BJ (cell line): ENCODE measurements around the gene HP1BP3. TPM values are rescaled to one million over a fixed set of nuclear protein-coding genes. Genes with fewer than 3 reads are reported as not detected.

Experiments used
- CTCF ChIA-PET: fragments of 350-600 bp; formaldehyde crosslinking; extraction: SDS; loops from one replicate; lab custom pipeline; 2021; ENCODE audit warnings: antibody characterized with exemption, inconsistent platforms; lab: Yijun Ruan, JAX
- POLR2A ChIA-PET: fragments of 300-600 bp; sonication (Branson Sonifier 250); formaldehyde crosslinking; extraction: SDS; loops from one replicate; lab custom pipeline; 2021; ENCODE audit warnings: antibody characterized with exemption; lab: Charles Lee
- DNase-seq: peaks from one replicate; pipeline ENCODE4 v3.0.0-alpha.2; 2011; ENCODE audit warnings: low read depth
- H3K27me3 ChIP-seq: 2 replicates; pipeline ENCODE4 v1.6.0; 2011; ENCODE audit warnings: low read length; ENCODE audit not compliant: control insufficient read depth, insufficient read depth
- H3K36me3 ChIP-seq: 2 replicates; pipeline ENCODE4 v1.5.1; 2011; ENCODE audit warnings: low read length; ENCODE audit not compliant: control insufficient read depth, insufficient read depth
- H3K4me3 ChIP-seq: 2 replicates; pipeline ENCODE4 v1.5.1; 2011; ENCODE audit warnings: low read depth, mild to moderate bottlenecking, control low read depth, low read length
- CTCF ChIP-seq: IDR thresholded peaks from 2 replicates; pipeline ENCODE4 v1.5.1; 2011; ENCODE audit warnings: low read depth, mild to moderate bottlenecking, control low read depth, inconsistent platforms, low read length, moderate library complexity; ENCODE audit not compliant: insufficient read depth
- polyA plus RNA-seq: library from polyadenylated mRNA; depleted of rRNA; stranded (reverse); fragments of >200 nt; gene quantifications from 2 replicates; pipeline ENCODE4 v1.2.3, GENCODE V29; 2011

Gene HP1BP3
- polyA plus RNA-seq, 1 experiment: 118 TPM

GRCh38 chr1:20731057-20731991 lies 55.8 kb downstream of the HP1BP3 start:
- CTCF ChIA-PET: interaction anchor here (0.9 to 2.8 kb wide), 5 partner anchors 29 to 464 kb away, joined by 3 to 11 read pairs (median 4); no protein-coding TSS in a partner anchor
- POLR2A ChIA-PET: no interaction called here
- TF ChIP-seq CTCF: no peak
- H3K4me3 ChIP-seq: peak overlapping the region; percentile 58
- no peaks in the 10 kb centered on the region for H3K27me3 ChIP-seq
- no peak for DNase-seq
- no peaks in the 10 kb centered on the region for H3K36me3 ChIP-seq

GRCh38 chr1:20730690-20731056 lies 56.4 kb downstream of the HP1BP3 start:
- no peak for DNase-seq
- Histone ChIP-seq H3K27me3 (no peaks in the 10 kb centered on the region), H3K4me3 (no peak overlapping the region), H3K36me3 (no peaks in the 10 kb centered on the region)
- ChIA-PET CTCF (interaction anchor here (0.9 to 2.8 kb wide), 3 partner anchors 29 to 462 kb away, joined by 3 to 11 read pairs (median 4); no protein-coding TSS in a partner anchor), POLR2A (no interaction called here)
- TF ChIP-seq CTCF: no peak

GRCh38 chr1:20729990-20730689 lies 57.0 kb downstream of the HP1BP3 start:
- Histone ChIP-seq H3K4me3 (no peak overlapping the region), H3K36me3 (no peaks in the 10 kb centered on the region), H3K27me3 (no peaks in the 10 kb centered on the region)
- ChIA-PET CTCF (interaction anchor here (0.9 to 2.8 kb wide), 3 partner anchors 28 to 463 kb away, joined by 3 to 11 read pairs (median 4); no protein-coding TSS in a partner anchor), POLR2A (no interaction called here)
- no peak for TF ChIP-seq CTCF
- no peak for DNase-seq

GRCh38 chr1:20729155-20729931 lies 57.8 kb downstream of the HP1BP3 start:
- Histone ChIP-seq H3K4me3 (no peak overlapping the region), H3K27me3 (no peaks in the 10 kb centered on the region), H3K36me3 (no peaks in the 10 kb centered on the region)
- no peak for TF ChIP-seq CTCF
- POLR2A ChIA-PET: no interaction called here
- no peak for DNase-seq
- CTCF ChIA-PET: interaction anchor here (0.7 to 2.8 kb wide), 2 partner anchors 11 to 33 kb away, joined by 3 to 11 read pairs; no protein-coding TSS in a partner anchor
